Lower leg skin (tissue), 3 donors: ENCODE measurements around the gene DCLRE1B.

Experiments
- POLR2A ChIP-seq, 2 donors: fragments of 450-650 bp; IDR thresholded peaks; one replicate each; pipeline ENCODE4 v1.6.1; 2016 to 2017; ENCODE audit warnings: antibody characterized with exemption in 2 of 2, mild to moderate bottlenecking in 1 of 2, moderate library complexity in 1 of 2
- TF ChIP-seq, protein P1 (sequence below), 3 donors: fragments of 450-650 bp; IDR thresholded peaks; one replicate each; pipeline ENCODE4 v1.5.1; 2016; ENCODE audit warnings: antibody characterized with exemption in 3 of 3, mild to moderate bottlenecking in 3 of 3, moderate library complexity in 2 of 3

DNA sequence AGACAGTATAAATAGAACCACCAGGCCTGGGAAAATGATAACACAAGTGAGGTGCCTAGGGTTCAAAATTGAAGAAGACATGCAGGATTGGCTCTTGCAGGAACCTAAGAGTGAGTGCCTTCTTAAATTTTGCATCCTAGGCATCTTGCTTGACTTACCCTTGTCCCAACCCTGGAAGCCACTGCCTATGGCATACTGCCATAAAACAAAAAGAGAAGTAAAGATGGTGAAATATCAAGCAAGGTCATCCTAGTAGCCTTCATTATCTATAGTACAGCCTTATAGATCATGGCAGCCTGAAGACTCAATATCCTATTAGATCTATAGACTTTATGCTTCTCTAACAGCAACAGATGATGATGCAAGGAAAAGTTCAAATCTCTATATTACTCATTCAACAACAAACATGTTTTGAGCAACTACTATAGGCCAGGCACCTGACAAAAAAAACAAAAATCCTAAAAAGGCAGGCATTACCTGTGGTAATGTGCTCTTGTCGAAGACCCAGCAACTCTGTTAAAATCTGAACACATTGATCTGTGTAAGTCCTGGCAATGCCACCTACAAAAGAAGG, 6.8 kb upstream of the DCLRE1B start:
- TF ChIP-seq, protein P1, sequence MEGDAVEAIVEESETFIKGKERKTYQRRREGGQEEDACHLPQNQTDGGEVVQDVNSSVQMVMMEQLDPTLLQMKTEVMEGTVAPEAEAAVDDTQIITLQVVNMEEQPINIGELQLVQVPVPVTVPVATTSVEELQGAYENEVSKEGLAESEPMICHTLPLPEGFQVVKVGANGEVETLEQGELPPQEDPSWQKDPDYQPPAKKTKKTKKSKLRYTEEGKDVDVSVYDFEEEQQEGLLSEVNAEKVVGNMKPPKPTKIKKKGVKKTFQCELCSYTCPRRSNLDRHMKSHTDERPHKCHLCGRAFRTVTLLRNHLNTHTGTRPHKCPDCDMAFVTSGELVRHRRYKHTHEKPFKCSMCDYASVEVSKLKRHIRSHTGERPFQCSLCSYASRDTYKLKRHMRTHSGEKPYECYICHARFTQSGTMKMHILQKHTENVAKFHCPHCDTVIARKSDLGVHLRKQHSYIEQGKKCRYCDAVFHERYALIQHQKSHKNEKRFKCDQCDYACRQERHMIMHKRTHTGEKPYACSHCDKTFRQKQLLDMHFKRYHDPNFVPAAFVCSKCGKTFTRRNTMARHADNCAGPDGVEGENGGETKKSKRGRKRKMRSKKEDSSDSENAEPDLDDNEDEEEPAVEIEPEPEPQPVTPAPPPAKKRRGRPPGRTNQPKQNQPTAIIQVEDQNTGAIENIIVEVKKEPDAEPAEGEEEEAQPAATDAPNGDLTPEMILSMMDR (IDR thresholded peaks at IDR 0.05), result no peak
- TF ChIP-seq POLR2A (IDR thresholded peaks at IDR 0.05), result no peak
